Astrocyte (in vitro differentiated cells and primary cell): ENCODE results near the gene SUSD2. TPM values are rescaled to one million over a fixed set of nuclear protein-coding genes. Genes with fewer than 3 reads are reported as not detected.

ENCODE experiments used
- DNase-seq: peaks from one replicate; pipeline ENCODE4 v3.0.0-alpha.2; 2010; ENCODE audit warnings: low read depth
- FAIRE-seq: peaks from 2 replicates; lab custom pipeline; 2011; peaks lifted over from hg19 to GRCh38; lab: Jason Lieb, UNC
- H2AFZ ChIP-seq: 2 replicates; pipeline ENCODE4 v1.6.0; 2012; ENCODE audit warnings: low read depth, low read length, inconsistent platforms
- H3K27ac ChIP-seq: 2 replicates; pipeline ENCODE4 v1.5.1; 2011; ENCODE audit warnings: low read depth, low read length, inconsistent platforms
- H3K27me3 ChIP-seq: 2 replicates; pipeline ENCODE4 v1.6.0; 2011; ENCODE audit warnings: low read length, inconsistent platforms; ENCODE audit not compliant: insufficient read depth
- H3K36me3 ChIP-seq: 2 replicates; pipeline ENCODE4 v1.5.1; 2011; ENCODE audit warnings: low read length, inconsistent platforms; ENCODE audit not compliant: insufficient read depth
- H3K4me1 ChIP-seq: 2 replicates; pipeline ENCODE4 v1.5.1; 2011; ENCODE audit warnings: low read length, inconsistent platforms; ENCODE audit not compliant: insufficient read depth
- H3K4me2 ChIP-seq: 2 replicates; pipeline ENCODE4 v1.6.0; 2012; ENCODE audit warnings: low read length, inconsistent platforms
- H3K4me3 ChIP-seq: 2 replicates; pipeline ENCODE4 v1.5.1; 2011; ENCODE audit warnings: low read depth, mild to moderate bottlenecking, low read length, inconsistent platforms; ENCODE audit not compliant: insufficient read depth
- H3K79me2 ChIP-seq: 2 replicates; pipeline ENCODE4 v1.6.0; 2012; ENCODE audit warnings: mild to moderate bottlenecking, low read length, inconsistent platforms; ENCODE audit not compliant: insufficient read depth
- H3K9ac ChIP-seq: 2 replicates; pipeline ENCODE4 v1.6.0; 2012; ENCODE audit warnings: mild to moderate bottlenecking, low read length, inconsistent platforms
- H3K9me3 ChIP-seq: 2 replicates; pipeline ENCODE4 v1.5.1; 2012; ENCODE audit warnings: low read depth, mild to moderate bottlenecking, low read length, inconsistent platforms; ENCODE audit not compliant: insufficient read depth
- H4K20me1 ChIP-seq: 2 replicates; pipeline ENCODE4 v1.6.0; 2012; ENCODE audit warnings: low read length, inconsistent platforms; ENCODE audit not compliant: insufficient read depth
- H3K27ac Mint-ChIP-seq: one replicate; pipeline ENCODE4 v1.8.0; 2021; ENCODE audit warnings: mild to moderate bottlenecking, mixed read lengths; ENCODE audit not compliant: unreplicated experiment
- H3K27me3 Mint-ChIP-seq: one replicate; pipeline ENCODE4 v1.8.0; 2021; ENCODE audit warnings: low read depth, mixed read lengths; ENCODE audit not compliant: unreplicated experiment
- H3K36me3 Mint-ChIP-seq: one replicate; pipeline ENCODE4 v1.8.0; 2021; ENCODE audit warnings: low read depth, mixed read lengths; ENCODE audit not compliant: unreplicated experiment
- H3K4me1 Mint-ChIP-seq: one replicate; pipeline ENCODE4 v1.8.0; 2021; ENCODE audit warnings: low read depth, mixed read lengths; ENCODE audit not compliant: unreplicated experiment
- H3K4me3 Mint-ChIP-seq: one replicate; pipeline ENCODE4 v1.8.0; 2021; ENCODE audit warnings: mild to moderate bottlenecking, moderate library complexity, mixed read lengths; ENCODE audit not compliant: unreplicated experiment
- H3K9me3 Mint-ChIP-seq: one replicate; pipeline ENCODE4 v1.8.0; 2021; ENCODE audit warnings: mild to moderate bottlenecking, mixed read lengths; ENCODE audit not compliant: unreplicated experiment
- EZH2 ChIP-seq: IDR thresholded peaks from 2 replicates; pipeline ENCODE4 v1.6.1; 2012; ENCODE audit warnings: mild to moderate bottlenecking, low read length, inconsistent platforms; ENCODE audit not compliant: insufficient read depth
- total RNA-seq: library from RNA; stranded (reverse); gene quantifications from 2 replicates; pipeline ENCODE4 v1.2.1, GENCODE V29; 2021
- TF ChIP-seq, protein P1 (sequence below): IDR thresholded peaks from 2 replicates; pipeline ENCODE4 v1.5.1; 2011; ENCODE audit warnings: low read depth, mild to moderate bottlenecking, inconsistent platforms, low read length, moderate library complexity; ENCODE audit not compliant: insufficient read depth

Gene SUSD2
- total RNA-seq, 1 donor from 2014 or later: 0.77 TPM

DNA sequence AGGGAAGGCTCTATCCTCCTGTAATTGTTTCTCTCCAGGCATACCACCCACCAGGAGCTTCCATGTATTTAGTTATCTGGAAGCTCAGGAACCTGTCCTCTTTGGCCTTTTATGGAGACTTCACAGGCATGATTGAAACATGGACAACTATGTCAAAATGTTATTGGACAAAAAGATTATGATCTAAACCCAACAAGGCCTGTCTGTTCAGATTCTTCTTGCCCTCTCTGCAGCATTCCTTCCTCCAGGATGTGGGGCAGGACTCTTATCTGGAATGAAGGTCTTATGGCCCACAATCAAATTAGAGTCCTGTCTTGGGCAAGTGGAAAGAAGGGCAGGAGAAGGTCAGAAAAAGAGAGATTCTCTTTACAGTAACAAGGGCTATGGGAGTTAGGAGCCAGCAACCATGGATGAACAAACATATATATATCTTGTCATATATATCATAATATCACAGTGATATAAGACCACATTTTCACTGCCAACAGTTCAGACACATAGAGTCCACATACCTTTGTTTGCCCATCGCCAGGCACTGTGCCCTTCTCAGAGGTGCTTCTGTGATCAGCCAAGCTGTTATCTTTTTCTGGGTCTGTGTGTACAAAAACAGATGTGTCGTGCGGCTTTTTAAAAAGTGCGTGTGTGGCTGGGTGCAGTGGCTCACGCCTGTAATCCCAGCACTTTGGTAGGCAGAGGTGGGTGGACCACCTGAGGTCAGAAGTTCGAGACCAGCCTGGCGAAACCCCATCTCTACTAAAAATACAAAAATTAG, 42.5 kb upstream of the SUSD2 start:
- H3K27me3 Mint-ChIP-seq: no peaks in the 10 kb centered on the region

DNA sequence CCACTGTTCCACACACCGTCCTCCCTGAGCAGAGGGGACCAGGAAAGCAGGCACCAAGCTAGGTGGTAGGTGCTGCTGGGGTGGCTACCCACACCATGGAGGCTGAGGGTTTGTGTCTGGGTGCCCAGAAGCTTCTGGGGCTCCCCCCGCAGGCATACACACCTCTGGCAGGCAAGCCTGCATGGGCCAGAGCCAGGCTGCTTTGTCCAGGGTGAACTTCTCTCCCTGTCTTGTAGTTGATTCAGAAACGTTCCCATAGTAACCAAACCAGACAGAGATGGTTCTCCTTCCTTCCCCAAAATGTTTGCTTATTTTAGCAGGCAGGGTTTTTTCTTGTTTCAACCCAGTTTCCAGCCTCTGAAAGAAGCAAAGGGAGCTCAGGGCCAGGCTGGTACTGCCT, 40.9 kb upstream of the SUSD2 start:
- no peak for FAIRE-seq
- Histone ChIP-seq H3K79me2 (no peaks in the 10 kb centered on the region), H3K4me2 (no peak overlapping the region), H3K9ac (no peak overlapping the region), H4K20me1 (peaks cover 45% of the 10 kb centered on the region), H3K4me3 (no peak overlapping the region), H3K4me1 (peaks cover 12% of the 10 kb centered on the region), H3K36me3 (no peaks in the 10 kb centered on the region), H3K27me3 (no peaks in the 10 kb centered on the region), H2AFZ (no peak overlapping the region), H3K27ac (no peak overlapping the region), H3K9me3 (no peaks in the 10 kb centered on the region)
- H3K4me3 Mint-ChIP-seq: no peak overlapping the region
- TF ChIP-seq EZH2: no peak
- TF ChIP-seq, protein P1, sequence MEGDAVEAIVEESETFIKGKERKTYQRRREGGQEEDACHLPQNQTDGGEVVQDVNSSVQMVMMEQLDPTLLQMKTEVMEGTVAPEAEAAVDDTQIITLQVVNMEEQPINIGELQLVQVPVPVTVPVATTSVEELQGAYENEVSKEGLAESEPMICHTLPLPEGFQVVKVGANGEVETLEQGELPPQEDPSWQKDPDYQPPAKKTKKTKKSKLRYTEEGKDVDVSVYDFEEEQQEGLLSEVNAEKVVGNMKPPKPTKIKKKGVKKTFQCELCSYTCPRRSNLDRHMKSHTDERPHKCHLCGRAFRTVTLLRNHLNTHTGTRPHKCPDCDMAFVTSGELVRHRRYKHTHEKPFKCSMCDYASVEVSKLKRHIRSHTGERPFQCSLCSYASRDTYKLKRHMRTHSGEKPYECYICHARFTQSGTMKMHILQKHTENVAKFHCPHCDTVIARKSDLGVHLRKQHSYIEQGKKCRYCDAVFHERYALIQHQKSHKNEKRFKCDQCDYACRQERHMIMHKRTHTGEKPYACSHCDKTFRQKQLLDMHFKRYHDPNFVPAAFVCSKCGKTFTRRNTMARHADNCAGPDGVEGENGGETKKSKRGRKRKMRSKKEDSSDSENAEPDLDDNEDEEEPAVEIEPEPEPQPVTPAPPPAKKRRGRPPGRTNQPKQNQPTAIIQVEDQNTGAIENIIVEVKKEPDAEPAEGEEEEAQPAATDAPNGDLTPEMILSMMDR: no peak
- no peaks in the 10 kb centered on the region for H3K27me3 Mint-ChIP-seq
- H3K36me3 Mint-ChIP-seq: peaks cover 14% of the 10 kb centered on the region
- no peak overlapping the region for H3K27ac Mint-ChIP-seq
- H3K9me3 Mint-ChIP-seq: no peaks in the 10 kb centered on the region
- DNase-seq: no peak
- H3K4me1 Mint-ChIP-seq: peaks cover 6% of the 10 kb centered on the region

More for the DNA sequence above, 42.5 kb upstream of the SUSD2 start:
- Histone ChIP-seq H3K79me2 (no peaks in the 10 kb centered on the region), H3K4me3 (no peak overlapping the region), H3K4me1 (peaks cover 12% of the 10 kb centered on the region), H3K4me2 (no peak overlapping the region), H3K27ac (no peak overlapping the region), H3K9me3 (no peaks in the 10 kb centered on the region), H3K9ac (no peak overlapping the region), H3K27me3 (no peaks in the 10 kb centered on the region), H4K20me1 (peaks cover 32% of the 10 kb centered on the region), H2AFZ (no peak overlapping the region), H3K36me3 (no peaks in the 10 kb centered on the region)
- FAIRE-seq (no peak), DNase-seq (no peak)
- H3K4me3 Mint-ChIP-seq: no peak overlapping the region
- H3K36me3 Mint-ChIP-seq: peaks cover 15% of the 10 kb centered on the region
- H3K27ac Mint-ChIP-seq: no peak overlapping the region
- TF ChIP-seq, protein P1: no peak
- TF ChIP-seq EZH2: no peak
- peaks cover 2% of the 10 kb centered on the region for H3K4me1 Mint-ChIP-seq
- no peaks in the 10 kb centered on the region for H3K9me3 Mint-ChIP-seq

GRCh38 chr22:24141586-24141985, 39.7 kb upstream of the SUSD2 start:
- DNase-seq: no peak
- Histone ChIP-seq H3K4me1 (peaks cover 25% of the 10 kb centered on the region), H3K4me3 (no peak overlapping the region), H3K4me2 (no peak overlapping the region), H2AFZ (no peak overlapping the region), H3K36me3 (no peaks in the 10 kb centered on the region), H3K79me2 (no peaks in the 10 kb centered on the region), H3K27ac (no peak overlapping the region), H4K20me1 (peaks cover 56% of the 10 kb centered on the region), H3K9ac (no peak overlapping the region), H3K9me3 (no peaks in the 10 kb centered on the region), H3K27me3 (no peaks in the 10 kb centered on the region)
- Mint-ChIP-seq H3K4me3 (no peak overlapping the region), H3K27me3 (no peaks in the 10 kb centered on the region), H3K27ac (no peak overlapping the region), H3K9me3 (no peaks in the 10 kb centered on the region), H3K4me1 (peaks cover 17% of the 10 kb centered on the region), H3K36me3 (peaks cover 14% of the 10 kb centered on the region)
- TF ChIP-seq EZH2: no peak
- FAIRE-seq: no peak
